GM12878 (cell line): ENCODE data around the gene CD2AP. TPM values are rescaled to one million over a fixed set of nuclear protein-coding genes. Genes with fewer than 3 reads are reported as not detected.
A peak's percentile ranks its signal among the peaks of the same experiment; 100 is the strongest.

Source experiments
- ATAC-seq: fragments of 200-7000 bp; cut with Tn5 transposase; 3 replicates; pipeline ENCODE4 v1.9.1; 2020; ENCODE audit warnings: mild to moderate bottlenecking, moderate library complexity
- BruUV-seq: library from RNA; stranded (reverse); fragments of 400-500 nt; replicated peaks from 2 replicates; lab custom pipeline; 2021; lab: Mats Ljungman, UMichigan
- CTCF ChIA-PET: fragments of 300-600 bp; sonication (Branson Sonifier 250); formaldehyde crosslinking; extraction: SDS; loops from one replicate; lab custom pipeline; 2021; ENCODE audit warnings: inconsistent platforms; lab: Yijun Ruan, JAX
- POLR2A ChIA-PET: fragments of 350-600 bp; formaldehyde crosslinking; extraction: SDS; loops from one replicate; lab custom pipeline; 2021; ENCODE audit warnings: inconsistent platforms; lab: Charles Lee
- RAD21 ChIA-PET: fragments of 300-600 bp; sonication (Branson Sonifier 250); formaldehyde crosslinking; loops from one replicate; lab custom pipeline; 2023; ENCODE audit warnings: antibody characterized with exemption; ENCODE audit not compliant: unreplicated experiment; lab: Charles Lee
- SMC1A ChIA-PET: fragments of 300-600 bp; sonication (Branson Sonifier 250); formaldehyde crosslinking; loops from one replicate; lab custom pipeline; 2023; ENCODE audit not compliant: unreplicated experiment, uncharacterized antibody; lab: Charles Lee
- DNase-seq: peaks from one replicate; pipeline ENCODE4 v3.0.0-alpha.2; 2011; ENCODE audit warnings: low read depth, low spot score
- FAIRE-seq: peaks from 3 replicates; lab custom pipeline; 2011; peaks lifted over from hg19 to GRCh38; lab: Jason Lieb, UNC
- H2AFZ ChIP-seq: 2 replicates; pipeline ENCODE4 v1.6.0; 2011; ENCODE audit warnings: low read depth, low read length, control low read depth; ENCODE audit not compliant: control insufficient read depth
- H3K27ac ChIP-seq: 2 replicates; pipeline ENCODE4 v1.5.1; 2011; ENCODE audit warnings: control low read depth; ENCODE audit not compliant: control insufficient read depth, insufficient read depth
- H3K27me3 ChIP-seq, 2 experiments: replicated peaks in 1 of 2; 2 replicates each; pipeline versions ENCODE4 v1.6.0 to v1.6.1; 2011; ENCODE audit warnings: low read length in 1 of 2; ENCODE audit not compliant: control insufficient read depth in 2 of 2, insufficient read depth in 2 of 2
- H3K36me3 ChIP-seq, 2 experiments: 2 replicates each; pipeline ENCODE4 v1.5.1; 2011; ENCODE audit warnings: low read length in 1 of 2; ENCODE audit not compliant: control insufficient read depth in 2 of 2, insufficient read depth in 2 of 2
- H3K4me1 ChIP-seq: 2 replicates; pipeline ENCODE4 v1.6.1; 2011; ENCODE audit warnings: mild to moderate bottlenecking, low read length, moderate library complexity, mixed read lengths; ENCODE audit not compliant: control insufficient read depth, insufficient read depth
- H3K4me2 ChIP-seq: 2 replicates; pipeline ENCODE4 v1.6.0; 2011; ENCODE audit warnings: control low read depth; ENCODE audit not compliant: control insufficient read depth, insufficient read depth
- H3K4me3 ChIP-seq: fragments of 200-600 bp; sonication (generic); 2 replicates; pipeline ENCODE4 v1.5.1; 2016
- H3K79me2 ChIP-seq: 2 replicates; pipeline ENCODE4 v1.6.0; 2011; ENCODE audit warnings: low read length; ENCODE audit not compliant: control insufficient read depth, insufficient read depth
- H3K9ac ChIP-seq: 2 replicates; pipeline ENCODE4 v1.8.0; 2011; ENCODE audit warnings: low read length, control low read depth, mixed read lengths; ENCODE audit not compliant: control insufficient read depth, insufficient read depth
- H3K9me3 ChIP-seq: replicated peaks from 3 replicates; pipeline ENCODE4 v1.5.1; 2011; ENCODE audit warnings: mild to moderate bottlenecking, low read length; ENCODE audit not compliant: control insufficient read depth, insufficient read depth
- H4K20me1 ChIP-seq: 2 replicates; pipeline ENCODE4 v1.6.0; 2011; ENCODE audit not compliant: control insufficient read depth, insufficient read depth
- ELK1 ChIP-seq: IDR thresholded peaks from 2 replicates; pipeline ENCODE4 v1.6.1; 2012; ENCODE audit warnings: low read depth, low read length, improper control_type of control experiment
- ETV6 ChIP-seq, 2 experiments: fragments of 450-650 bp in 1 of 2; IDR thresholded peaks in 1 of 2; conservative IDR thresholded peaks in 1 of 2; 2 replicates each; pipeline ENCODE4 v1.6.1; 2014; ENCODE audit warnings: antibody characterized with exemption in 1 of 2, borderline replicate concordance in 1 of 2, low read depth in 1 of 2, mild to moderate bottlenecking in 1 of 2, moderate library complexity in 1 of 2
- HSF1 ChIP-seq: fragments of 150-350 bp; IDR thresholded peaks from 2 replicates; pipeline ENCODE4 v1.6.1; 2014; ENCODE audit warnings: mild to moderate bottlenecking, low read depth, low read length
- IKZF2 ChIP-seq, 2 experiments: fragments of 450-650 bp; IDR thresholded peaks; 2 replicates each; pipeline ENCODE4 v1.6.1; 2017; ENCODE audit warnings: mild to moderate bottlenecking in 2 of 2, moderate library complexity in 2 of 2
- IRF4 ChIP-seq: IDR thresholded peaks from 2 replicates; pipeline ENCODE4 v1.6.1; 2011; ENCODE audit warnings: low read depth, low read length
- KDM1A ChIP-seq: fragments of 200-600 bp; sonication (generic); IDR thresholded peaks from 2 replicates; pipeline ENCODE4 v1.6.1; 2016; ENCODE audit warnings: borderline replicate concordance
- NR2C1 ChIP-seq: fragments of 450-650 bp; IDR thresholded peaks from 2 replicates; pipeline ENCODE4 v1.6.1; 2017; ENCODE audit warnings: antibody characterized with exemption, mild to moderate bottlenecking, moderate library complexity
- NR2C2 ChIP-seq: IDR thresholded peaks from 2 replicates; pipeline ENCODE4 v1.6.1; 2011; ENCODE audit warnings: borderline replicate concordance, low read depth; ENCODE audit not compliant: control insufficient read depth, insufficient read length
- PBX3 ChIP-seq: IDR thresholded peaks from 2 replicates; pipeline ENCODE4 v1.6.1; 2011; ENCODE audit warnings: mild to moderate bottlenecking, low read depth, low read length, moderate library complexity; ENCODE audit not compliant: insufficient replicate concordance
- PML ChIP-seq: IDR thresholded peaks from 2 replicates; pipeline ENCODE4 v1.6.1; 2012; ENCODE audit warnings: low read length, inconsistent platforms
- RAD51 ChIP-seq: fragments of 450-650 bp; IDR thresholded peaks from 2 replicates; pipeline ENCODE4 v1.6.1; 2016; ENCODE audit warnings: moderate library complexity, mild to moderate bottlenecking, inconsistent platforms
- SREBF1 ChIP-seq: IDR thresholded peaks from 2 replicates; pipeline ENCODE4 v1.6.1; 2012; ENCODE audit warnings: mild to moderate bottlenecking, low read length
- ZNF622 ChIP-seq: fragments of 450-650 bp; IDR thresholded peaks from 2 replicates; pipeline ENCODE4 v1.6.1; 2017; ENCODE audit warnings: mild to moderate bottlenecking, inconsistent platforms
- ZZZ3 ChIP-seq: IDR thresholded peaks from 2 replicates; pipeline ENCODE4 v1.6.1; 2011; ENCODE audit warnings: low read depth; ENCODE audit not compliant: control insufficient read depth, insufficient read length
- WGBS: methylation state at CpG from one replicate; pipeline ENCODE4 v1.1.6; 2016; ENCODE audit warnings: low lambda C conversion rate; ENCODE audit not compliant: insufficient replicate concordance, insufficient coverage; ENCODE audit errors: missing lambda C conversion rate; 5-methylcytosine and 5-hydroxymethylcytosine counted together
- in situ Hi-C: fragments of 300-500 bp; cut with MboI; formaldehyde crosslinking; loops from 9 replicates; pipeline ENCODE4 v1.14.3; 2018; ENCODE audit warnings: mixed read lengths
- intact Hi-C: fragments of 100-400 bp; cut with micrococcal nuclease; formaldehyde crosslinking; loops from one replicate; pipeline ENCODE4 v1.14.2; 2022; ENCODE audit not compliant: unreplicated experiment
- polyA plus RNA-seq, 11 experiments: library from polyadenylated mRNA; depleted of rRNA in 4 of 11; unstranded in 6 of 11; stranded (reverse) in 5 of 11; fragments of >200 nt; fragmentation: Nextera tagmentation in 4 of 11; fragmentation: Illumina TruSeq in 1 of 11; extraction: Ambion mirVana in 4 of 11; extraction: Trizol in 1 of 11; gene quantifications; 1 replicate in 1 of 11; 2 replicates in 10 of 11; pipeline versions ENCODE4 v1.2.1 to v1.2.3, GENCODE V29; 2011 to 2016; ENCODE audit warnings: inconsistent platforms in 2 of 11, missing spikeins in 2 of 11, low read depth in 1 of 11
- total RNA-seq, 4 experiments: library from RNA; depleted of rRNA in 3 of 4; stranded (reverse); fragments of >200 nt in 3 of 4; fragmentation: Illumina TruSeq in 1 of 4; extraction: Trizol in 1 of 4; gene quantifications; 2 replicates each; pipeline versions ENCODE4 v1.2.1 to v1.2.3, GENCODE V29; 2013 to 2021
- TF ChIP-seq, protein P1 (sequence below): fragments of 450-650 bp; IDR thresholded peaks from 2 replicates; pipeline ENCODE4 v1.6.1; 2017; ENCODE audit warnings: antibody characterized with exemption, mild to moderate bottlenecking, moderate library complexity

CD2AP gene
- total and polyA plus RNA-seq, 10 of the 15 experiments (the other 5 are each of a cell fraction or from before 2014, with no cell fraction given) = 5.4 to 46.6 (median 20.9) TPM

- H3K79me2 ChIP-seq = peaks cover 87% of the 10 kb centered on the region
- ChIA-PET CTCF (interaction anchor here (0.9 to 2.4 kb wide), 6 partner anchors 24 to 71 kb away, joined by 3 to 14 read pairs (median 4); no protein-coding TSS in a partner anchor), POLR2A (interaction anchor here (0.5 to 1.4 kb wide), 8 partner anchors 18 to 126 kb away, joined by 3 to 5 read pairs (median 3); no protein-coding TSS in a partner anchor), SMC1A (interaction anchor here (0.8 to 4.3 kb wide), 17 partner anchors 8 to 147 kb away, joined by 3 to 21 read pairs (median 4); no protein-coding TSS in a partner anchor), RAD21 (interaction anchor here (0.8 to 1.5 kb wide), 4 partner anchors 69 to 117 kb away, joined by 3 to 5 read pairs (median 3); no protein-coding TSS in a partner anchor)
- peak overlapping the region; percentile 64 for H3K4me2 ChIP-seq
- H3K4me1 ChIP-seq = peaks cover 10% of the 10 kb centered on the region
- 46% methylated on average over 1 of the region's 1 CpG for WGBS
- no peak overlapping the region for H2AFZ ChIP-seq
- no peak overlapping the region; the same call in 1 of the 2 replicates for H3K9ac ChIP-seq
- H3K27me3 ChIP-seq = no peaks in the 10 kb centered on the region
- H3K36me3 ChIP-seq = no peaks in the 10 kb centered on the region
- peak overlapping the region; percentile 32; the same call in 1 of the 2 replicates for H3K27ac ChIP-seq
- peak; percentile 42 for ATAC-seq
- H3K4me3 ChIP-seq = 0 out of 2 replicates have a peak overlapping the region, but pooled peaks have one; percentile 21
- no peak for DNase-seq
- intact Hi-C loops (no loop called here), in situ Hi-C loops (no loop called here)
- H3K9me3 ChIP-seq = no peaks in the 10 kb centered on the region
- no peak for FAIRE-seq
- H4K20me1 ChIP-seq = no peaks in the 10 kb centered on the region
- BruUV-seq = no TSS peak
- TF ChIP-seq ELK1 (no peak), KDM1A (no peak), ZNF622 (no peak), PBX3 (no peak), IKZF2 (IDR thresholded peaks at IDR 0.05) (no peak), NR2C1 (no peak), RAD51 (no peak), ZZZ3 (no peak), ETV6 (conservative IDR thresholded peaks at IDR 0.05 in 1 of 2, IDR thresholded peaks at IDR 0.05 in 1 of 2; ENCODE audit: borderline replicate concordance in 1 of 2, low read depth in 1 of 2) (no peak), PML (no peak), NR2C2 (no peak), IRF4 (no peak), SREBF1 (no peak), HSF1 (no peak)
- TF ChIP-seq, protein P1, sequence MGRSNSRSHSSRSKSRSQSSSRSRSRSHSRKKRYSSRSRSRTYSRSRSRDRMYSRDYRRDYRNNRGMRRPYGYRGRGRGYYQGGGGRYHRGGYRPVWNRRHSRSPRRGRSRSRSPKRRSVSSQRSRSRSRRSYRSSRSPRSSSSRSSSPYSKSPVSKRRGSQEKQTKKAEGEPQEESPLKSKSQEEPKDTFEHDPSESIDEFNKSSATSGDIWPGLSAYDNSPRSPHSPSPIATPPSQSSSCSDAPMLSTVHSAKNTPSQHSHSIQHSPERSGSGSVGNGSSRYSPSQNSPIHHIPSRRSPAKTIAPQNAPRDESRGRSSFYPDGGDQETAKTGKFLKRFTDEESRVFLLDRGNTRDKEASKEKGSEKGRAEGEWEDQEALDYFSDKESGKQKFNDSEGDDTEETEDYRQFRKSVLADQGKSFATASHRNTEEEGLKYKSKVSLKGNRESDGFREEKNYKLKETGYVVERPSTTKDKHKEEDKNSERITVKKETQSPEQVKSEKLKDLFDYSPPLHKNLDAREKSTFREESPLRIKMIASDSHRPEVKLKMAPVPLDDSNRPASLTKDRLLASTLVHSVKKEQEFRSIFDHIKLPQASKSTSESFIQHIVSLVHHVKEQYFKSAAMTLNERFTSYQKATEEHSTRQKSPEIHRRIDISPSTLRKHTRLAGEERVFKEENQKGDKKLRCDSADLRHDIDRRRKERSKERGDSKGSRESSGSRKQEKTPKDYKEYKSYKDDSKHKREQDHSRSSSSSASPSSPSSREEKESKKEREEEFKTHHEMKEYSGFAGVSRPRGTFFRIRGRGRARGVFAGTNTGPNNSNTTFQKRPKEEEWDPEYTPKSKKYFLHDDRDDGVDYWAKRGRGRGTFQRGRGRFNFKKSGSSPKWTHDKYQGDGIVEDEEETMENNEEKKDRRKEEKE = no peak
Observed at GRCh38 chr6:47483853-47484546, 6.4 kb downstream of the CD2AP start.
